GM19193 (cell line): ENCODE measurements around the gene TRIP11.

Experiments used
- POLR2A ChIP-seq: IDR thresholded peaks from 4 replicates; pipeline ENCODE4 v1.6.1; 2011; ENCODE audit not compliant: insufficient read depth, insufficient read length; ENCODE audit errors: extremely low read depth

TRIP11 gene

DNA sequence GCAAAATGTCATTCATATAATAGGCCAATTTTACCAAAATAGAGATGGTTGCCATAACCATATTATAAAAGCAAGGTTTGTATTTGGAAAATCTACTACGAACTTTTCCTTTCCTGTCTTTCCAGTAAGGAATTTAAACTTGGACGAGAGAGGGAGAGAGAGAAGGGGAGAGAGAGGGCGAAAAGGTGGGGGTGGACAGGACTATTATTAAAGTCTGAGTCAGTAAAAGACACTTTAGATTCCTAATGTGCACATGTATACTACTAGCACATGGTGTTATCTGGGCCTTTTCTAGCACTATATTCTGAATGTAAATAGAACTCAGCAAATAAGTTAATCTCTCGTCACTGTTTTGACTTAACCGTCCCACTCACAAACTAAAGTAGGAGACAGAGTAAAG is 62.0 kb downstream of the TRIP11 start:
- no peak for TF ChIP-seq POLR2A

GRCh38 chr14:91975763-91976162 is 64.1 kb downstream of the TRIP11 start:
- no peak for TF ChIP-seq POLR2A

DNA sequence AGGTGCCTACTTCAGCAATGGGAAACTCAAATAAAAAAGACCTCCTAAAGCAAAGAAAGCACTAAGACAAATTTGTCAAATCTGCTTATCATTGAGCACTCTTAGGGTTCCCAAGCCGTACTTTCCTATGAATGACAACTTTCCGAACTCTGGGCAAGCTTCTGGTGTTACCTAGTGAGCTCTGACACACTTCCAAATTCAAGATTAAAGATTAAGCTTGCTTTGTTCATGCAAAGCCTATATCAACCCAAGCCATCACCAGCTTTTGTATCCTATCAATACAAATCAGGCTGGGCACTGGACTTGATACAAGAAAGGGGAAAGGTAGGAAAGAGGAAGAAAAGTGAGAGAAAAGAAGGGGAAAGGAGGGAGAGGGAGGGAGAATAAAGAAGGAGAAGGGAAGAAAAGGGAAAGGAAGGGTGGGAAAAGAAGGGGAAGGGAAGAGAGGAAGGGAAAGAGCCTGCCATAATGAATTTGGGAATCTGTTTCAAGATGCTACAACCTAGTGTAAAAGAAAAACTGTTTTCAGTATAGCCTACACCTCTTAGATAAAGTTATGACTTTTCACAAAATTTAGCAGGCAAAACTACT is 68.6 kb downstream of the TRIP11 start:
- TF ChIP-seq POLR2A, result no peak

DNA sequence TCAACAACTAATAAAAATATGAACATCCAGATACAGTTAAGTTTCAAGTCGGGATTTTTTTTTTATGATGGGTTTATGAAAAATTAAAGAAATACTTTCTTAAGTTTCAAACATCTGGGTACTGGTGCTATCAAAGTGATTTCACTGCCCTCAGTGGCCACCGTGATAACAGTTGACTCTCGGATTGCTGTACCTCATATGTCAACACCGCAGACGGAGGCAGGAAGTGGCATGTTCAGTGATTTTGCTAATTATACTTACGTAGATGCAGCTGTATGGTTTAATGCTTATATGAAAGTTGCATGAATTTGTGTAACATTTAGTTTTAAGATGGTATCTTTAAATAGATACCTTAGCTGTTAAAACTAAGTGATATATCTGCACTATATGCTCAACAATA is 71.6 kb downstream of the TRIP11 start:
- TF ChIP-seq POLR2A, result no peak

GRCh38 chr14:91964724-91965123 is 75.1 kb downstream of the TRIP11 start:
- no peak for TF ChIP-seq POLR2A

DNA sequence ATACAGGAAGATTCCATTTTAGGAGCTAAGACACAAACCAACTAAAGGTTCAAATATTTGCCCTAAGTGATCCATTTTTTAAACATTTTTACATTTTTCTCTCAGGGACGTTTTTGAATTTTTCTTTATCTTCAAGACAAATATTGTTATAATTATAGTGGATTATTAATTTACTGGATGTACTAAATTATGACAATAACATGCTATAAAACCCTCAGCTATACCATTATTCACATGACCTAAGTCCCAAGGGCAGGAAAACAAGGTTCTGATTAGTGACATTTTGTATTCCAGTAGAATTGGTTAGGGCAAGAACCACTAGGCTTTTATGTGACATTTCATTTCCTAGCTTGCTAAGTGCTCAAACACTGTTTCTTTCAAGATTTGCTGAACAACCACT is 75.8 kb downstream of the TRIP11 start:
- no peak for TF ChIP-seq POLR2A

DNA sequence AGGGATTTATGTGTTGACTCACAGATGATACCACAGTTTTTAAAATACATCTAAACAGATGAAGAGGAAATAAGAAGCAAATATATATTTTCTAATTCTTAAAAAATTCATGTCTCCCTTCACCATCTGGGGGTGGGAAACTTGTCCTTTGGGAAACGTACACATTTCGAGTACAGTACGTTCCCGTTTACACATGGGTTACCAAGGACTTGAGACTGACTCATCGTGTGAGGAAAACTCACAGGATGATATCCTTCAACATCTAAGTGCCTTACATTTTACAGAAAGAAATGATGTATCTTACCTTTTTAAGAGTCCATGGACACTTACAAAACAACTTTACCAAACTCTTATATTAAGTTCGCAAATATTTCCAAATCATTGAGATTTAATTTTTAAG is 76.4 kb downstream of the TRIP11 start:
- TF ChIP-seq POLR2A, result no peak

- no peak for TF ChIP-seq POLR2A
Observed at GRCh38 chr14:91961297-91962220, 78.3 kb downstream of the TRIP11 start.

DNA sequence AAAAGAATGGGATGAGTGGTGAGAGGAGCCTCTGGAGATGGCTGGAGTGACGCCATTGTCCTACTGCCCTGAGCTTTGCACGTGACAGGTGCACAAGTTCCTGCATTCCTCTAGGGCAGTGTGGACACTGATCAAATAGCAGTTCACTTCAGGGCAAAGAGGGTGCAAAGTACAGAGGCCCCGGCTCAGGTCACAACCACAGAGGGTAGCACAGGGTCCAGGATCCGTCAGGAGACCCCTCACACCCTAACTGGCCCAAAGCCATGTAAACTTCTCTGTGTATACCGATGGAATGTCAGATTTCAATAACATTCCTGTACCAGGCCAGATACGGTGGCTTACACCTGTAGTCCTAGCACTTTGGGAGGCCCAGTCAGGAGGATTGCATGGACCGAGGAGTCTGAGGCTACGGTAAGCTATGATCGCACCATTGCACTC is 82.0 kb downstream of the TRIP11 start:
- TF ChIP-seq POLR2A, result no peak

- TF ChIP-seq POLR2A, result no peak
Observed at GRCh38 chr14:91956616-91957015, 83.2 kb downstream of the TRIP11 start.

DNA sequence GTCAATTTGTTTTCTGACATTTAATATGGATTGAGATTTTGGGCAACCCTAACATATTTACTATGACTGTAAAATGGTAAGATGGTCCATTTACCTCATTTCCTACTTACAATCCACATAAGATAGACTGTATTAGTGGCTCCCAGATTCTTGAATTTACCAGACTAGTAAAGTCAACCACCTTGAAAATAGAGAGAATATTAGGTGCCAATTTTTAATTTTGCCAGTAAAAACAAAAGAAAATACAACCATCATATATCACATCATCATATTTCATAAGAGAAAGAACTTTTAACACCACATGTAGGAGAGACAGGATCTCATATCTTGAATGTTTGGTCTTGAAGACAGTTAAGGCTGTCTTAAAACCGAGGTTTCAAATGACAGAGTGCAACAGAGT is 84.7 kb downstream of the TRIP11 start:
- no peak for TF ChIP-seq POLR2A

DNA sequence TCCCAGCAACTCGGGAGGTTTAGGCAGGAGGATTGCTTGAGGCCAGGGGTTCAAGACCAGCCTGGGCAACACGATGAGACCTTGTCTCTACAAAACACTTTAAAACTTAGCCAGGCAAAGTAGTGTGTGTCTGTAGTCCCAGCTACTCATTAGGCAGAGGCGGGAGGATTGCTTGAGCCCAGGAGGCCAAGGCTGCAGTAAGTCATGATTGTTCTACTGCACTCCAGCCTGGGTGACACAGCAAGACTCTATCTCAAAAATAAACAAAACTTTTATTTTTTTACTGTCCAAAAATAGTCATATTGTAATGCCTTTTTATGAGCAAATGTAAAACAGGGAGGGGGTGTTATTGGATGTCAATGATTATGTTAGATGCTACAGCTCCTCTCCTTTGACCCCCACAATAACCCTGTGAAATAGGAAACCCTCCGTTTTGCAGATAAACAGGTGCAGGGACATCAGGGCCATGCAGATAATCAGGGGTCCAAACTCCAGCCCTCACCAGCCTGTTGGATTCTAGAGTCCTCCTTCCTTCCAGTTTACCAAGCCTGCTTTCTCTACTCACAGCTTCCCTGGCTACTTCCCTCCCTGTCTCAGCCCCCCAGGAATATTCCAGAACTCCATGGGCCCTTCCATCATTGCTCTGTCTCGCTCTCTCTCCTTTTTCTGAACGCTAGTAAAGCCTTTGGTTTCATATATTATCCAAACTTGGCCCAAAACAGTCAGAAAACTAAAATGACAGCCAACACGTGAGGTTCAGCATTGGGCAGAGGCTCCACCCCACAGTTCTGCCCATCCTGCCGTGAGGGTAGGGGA is 86.5 kb downstream of the TRIP11 start:
- TF ChIP-seq POLR2A, result no peak

DNA sequence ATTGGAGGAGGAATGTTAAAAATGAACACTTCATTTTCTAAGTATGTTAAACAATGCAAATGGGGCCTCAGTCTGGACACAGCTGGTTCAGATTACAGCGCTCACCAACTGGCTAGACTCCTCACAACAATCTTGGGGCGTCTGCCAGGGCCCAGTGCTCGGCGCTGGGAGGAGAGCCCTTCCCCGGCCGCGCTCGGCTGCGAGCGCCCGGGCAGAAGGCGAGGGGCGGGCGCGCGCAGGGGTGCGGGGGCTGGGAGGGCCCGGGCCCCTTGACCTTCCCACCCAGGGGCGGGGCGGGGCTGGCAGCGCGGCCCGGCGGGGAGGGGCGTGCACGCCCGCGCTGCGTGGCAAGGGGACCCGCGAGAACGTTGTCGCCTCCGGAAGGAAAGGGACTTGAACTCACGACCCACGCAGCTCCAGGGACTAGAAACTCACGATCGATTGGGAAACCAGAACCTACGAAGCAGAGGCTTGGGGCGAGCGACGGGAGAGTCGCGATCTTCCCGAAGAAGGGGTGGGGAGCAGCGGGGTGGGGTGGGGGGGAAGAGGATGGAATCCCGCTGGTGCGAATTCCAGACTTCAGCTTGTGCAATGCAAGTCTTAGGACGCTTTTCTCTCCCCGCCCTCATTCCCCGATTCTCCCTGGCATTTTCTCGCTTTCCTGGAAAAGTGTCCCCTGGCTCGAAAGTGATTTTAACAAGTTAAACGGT is 92.2 kb downstream of the TRIP11 start, which contains the start of gene FBLN5:
Gene FBLN5, minus strand, starts transcription at position 220 of the 710 bp plus-strand sequence. CDS start 465 bp downstream, outside the sequence.
- no peak for TF ChIP-seq POLR2A

GRCh38 chr14:91946622-91947474 is 93.0 kb downstream of the TRIP11 start:
- TF ChIP-seq POLR2A, result no peak
